H9 (cell line): ENCODE results near the gene ME3. TPM values are rescaled to one million over a fixed set of nuclear protein-coding genes. Genes with fewer than 3 reads are reported as not detected.

Source experiments
- DNase-seq: peaks from one replicate; pipeline ENCODE4 v3.0.0-alpha.2; 2017
- H2AFZ ChIP-seq: one replicate; pipeline ENCODE4 v1.6.1; 2013; ENCODE audit warnings: mild to moderate bottlenecking, low read length, control low read depth, moderate library complexity
- H2AK5ac ChIP-seq: 2 replicates; pipeline ENCODE4 v1.6.1; 2013; ENCODE audit warnings: low read length, control low read depth, mixed read lengths; ENCODE audit not compliant: insufficient read length
- H2BK120ac ChIP-seq: one replicate; pipeline ENCODE4 v1.6.1; 2013; ENCODE audit warnings: low read depth, mild to moderate bottlenecking, low read length, control low read depth, inconsistent platforms; ENCODE audit not compliant: poor library complexity, severe bottlenecking
- H2BK12ac ChIP-seq: 2 replicates; pipeline ENCODE4 v1.6.1; 2013; ENCODE audit warnings: low read length, control low read depth, mixed read lengths, low read depth; ENCODE audit not compliant: insufficient read length
- H2BK15ac ChIP-seq: 2 replicates; pipeline ENCODE4 v1.6.1; 2013; ENCODE audit warnings: low read depth, low read length, control low read depth
- H2BK20ac ChIP-seq: one replicate; pipeline ENCODE4 v1.6.1; 2013; ENCODE audit warnings: low read depth, mild to moderate bottlenecking, low read length, control low read depth, inconsistent platforms; ENCODE audit not compliant: poor library complexity, severe bottlenecking
- H2BK5ac ChIP-seq: 2 replicates; pipeline ENCODE4 v1.6.1; 2013; ENCODE audit warnings: low read length, control low read depth, mixed read lengths; ENCODE audit not compliant: insufficient read length
- H3K14ac ChIP-seq: 2 replicates; pipeline ENCODE4 v1.6.1; 2013; ENCODE audit warnings: low read length, control low read depth; ENCODE audit not compliant: insufficient read depth
- H3K18ac ChIP-seq: 2 replicates; pipeline ENCODE4 v1.6.1; 2013; ENCODE audit warnings: low read depth, mild to moderate bottlenecking, mixed read lengths, low read length, control low read depth; ENCODE audit not compliant: insufficient read length
- H3K23ac ChIP-seq: 2 replicates; pipeline ENCODE4 v1.6.1; 2013; ENCODE audit warnings: low read length, control low read depth, mixed read lengths, low read depth; ENCODE audit not compliant: insufficient read length
- H3K23me2 ChIP-seq: 2 replicates; pipeline ENCODE4 v1.6.1; 2013; ENCODE audit warnings: low read depth, mild to moderate bottlenecking, mixed read lengths, low read length, control low read depth; ENCODE audit not compliant: insufficient read length, poor library complexity, severe bottlenecking
- H3K27ac ChIP-seq: 2 replicates; pipeline ENCODE4 v1.5.1; 2013; ENCODE audit warnings: low read length, control low read depth, mixed read lengths, low read depth; ENCODE audit not compliant: insufficient read length
- H3K27me3 ChIP-seq: 2 replicates; pipeline ENCODE4 v1.6.1; 2013; ENCODE audit warnings: low read length, control low read depth, inconsistent platforms; ENCODE audit not compliant: insufficient read depth
- H3K4ac ChIP-seq: 2 replicates; pipeline ENCODE4 v1.6.1; 2013; ENCODE audit warnings: low read depth, mild to moderate bottlenecking, control low read depth, inconsistent platforms, low read length, moderate library complexity
- H3K4me1 ChIP-seq: 2 replicates; pipeline ENCODE4 v1.6.1; 2013; ENCODE audit warnings: low read length, control low read depth, inconsistent platforms; ENCODE audit not compliant: insufficient read depth
- H3K4me2 ChIP-seq: 2 replicates; pipeline ENCODE4 v1.6.1; 2013; ENCODE audit warnings: low read length, control low read depth, mixed read lengths; ENCODE audit not compliant: insufficient read length, insufficient read depth
- H3K56ac ChIP-seq: 2 replicates; pipeline ENCODE4 v1.6.1; 2013; ENCODE audit warnings: low read depth, mild to moderate bottlenecking, mixed read lengths, low read length, control low read depth; ENCODE audit not compliant: insufficient read length
- H3K79me1 ChIP-seq: 2 replicates; pipeline ENCODE4 v1.6.1; 2013; ENCODE audit warnings: low read depth, mild to moderate bottlenecking, moderate library complexity, low read length, control low read depth, inconsistent platforms; ENCODE audit not compliant: insufficient read depth, poor library complexity, severe bottlenecking
- H3K79me2 ChIP-seq: 2 replicates; pipeline ENCODE4 v1.6.1; 2013; ENCODE audit warnings: low read length, control low read depth, inconsistent platforms; ENCODE audit not compliant: insufficient read depth
- H3K9ac ChIP-seq: 2 replicates; pipeline ENCODE4 v1.6.1; 2013; ENCODE audit warnings: low read length, control low read depth, mixed read lengths; ENCODE audit not compliant: insufficient read length; ENCODE audit errors: extremely low read depth
- H3K9me3 ChIP-seq: one replicate; pipeline ENCODE4 v1.6.1; 2013; ENCODE audit warnings: low read depth, low read length, inconsistent platforms; ENCODE audit not compliant: control insufficient read depth
- H3T11ph ChIP-seq: one replicate; pipeline ENCODE4 v1.6.1; 2013; ENCODE audit warnings: mild to moderate bottlenecking, low read length, control low read depth, inconsistent platforms
- H4K20me1 ChIP-seq: one replicate; pipeline ENCODE4 v1.6.1; 2013; ENCODE audit not compliant: control insufficient read depth, insufficient read length, insufficient read depth
- H4K5ac ChIP-seq: 2 replicates; pipeline ENCODE4 v1.6.1; 2013; ENCODE audit warnings: low read depth, mild to moderate bottlenecking, mixed read lengths, low read length, control low read depth; ENCODE audit not compliant: insufficient read length
- H4K8ac ChIP-seq: replicated peaks from 2 replicates; pipeline ENCODE4 v1.6.1; 2013; ENCODE audit warnings: low read length, control low read depth, mixed read lengths, low read depth; ENCODE audit not compliant: insufficient read length
- H4K91ac ChIP-seq: 2 replicates; pipeline ENCODE4 v1.6.1; 2013; ENCODE audit warnings: low read depth, mild to moderate bottlenecking, moderate library complexity, mixed read lengths, low read length, control low read depth; ENCODE audit not compliant: insufficient read length
- H3K27ac Mint-ChIP-seq, 3 experiments: 2 replicates in 2 of 3; 3 replicates in 1 of 3; pipeline ENCODE4 v1.8.0; 2020 to 2021; ENCODE audit warnings: mixed read lengths in 3 of 3, mild to moderate bottlenecking in 1 of 3, moderate library complexity in 1 of 3
- H3K27me3 Mint-ChIP-seq: 2 replicates; pipeline ENCODE4 v1.8.0; 2021; ENCODE audit warnings: low read depth, mild to moderate bottlenecking, moderate library complexity, mixed read lengths
- H3K36me3 Mint-ChIP-seq, 3 experiments: 2 replicates in 2 of 3; 3 replicates in 1 of 3; pipeline ENCODE4 v1.8.0; 2020 to 2021; ENCODE audit warnings: low read depth in 3 of 3, mixed read lengths in 3 of 3; ENCODE audit not compliant: insufficient read depth in 1 of 3
- H3K4me1 Mint-ChIP-seq, 2 experiments: 2 replicates each; pipeline ENCODE4 v1.8.0; 2020; ENCODE audit warnings: mixed read lengths in 2 of 2
- H3K4me3 Mint-ChIP-seq, 2 experiments: 2 replicates in 1 of 2; 3 replicates in 1 of 2; pipeline ENCODE4 v1.8.0; 2020 to 2021; ENCODE audit warnings: mild to moderate bottlenecking in 2 of 2, mixed read lengths in 2 of 2, moderate library complexity in 1 of 2
- H3K9me3 Mint-ChIP-seq, 2 experiments: 2 replicates in 1 of 2; 3 replicates in 1 of 2; pipeline ENCODE4 v1.8.0; 2020; ENCODE audit warnings: mild to moderate bottlenecking in 2 of 2, mixed read lengths in 2 of 2, moderate library complexity in 1 of 2
- CTCF ChIP-seq: fragments of 200-600 bp; sonication (generic); conservative IDR thresholded peaks from 3 replicates; pipeline ENCODE4 v1.8.0; 2021; ENCODE audit warnings: antibody characterized with exemption, mild to moderate bottlenecking
- WGBS: extraction: QIAGEN DNeasy Blood & Tissue Kit; methylation state at CpG from one replicate; pipeline ENCODE4 v1.1.7; 2013; ENCODE audit warnings: missing lambda C conversion rate, low lambda C conversion rate, mixed read lengths; ENCODE audit not compliant: insufficient read length; ENCODE audit errors: extremely low coverage; 5-methylcytosine and 5-hydroxymethylcytosine counted together
- total RNA-seq: library from RNA; stranded (reverse); gene quantifications from 2 replicates; pipeline ENCODE4 v1.2.1, GENCODE V29; 2021

Gene ME3
- total RNA-seq, 1 experiment from 2014 or later, result 2.8 TPM

- no peak for TF ChIP-seq CTCF
- Mint-ChIP-seq H3K4me1 (peaks cover 1% of the 10 kb centered on the region in 2 experiments), H3K27ac (no peak overlapping the region), H3K4me3 (no peak overlapping the region), H3K9me3 (no peaks in the 10 kb centered on the region; a peak in 1 of 5 replicates), H3K36me3 (no peaks in the 10 kb centered on the region), H3K27me3 (no peaks in the 10 kb centered on the region)
- Histone ChIP-seq H3T11ph (no peak overlapping the region), H3K23ac (no peak overlapping the region), H4K8ac (no peak overlapping the region), H3K4me1 (no peaks in the 10 kb centered on the region), H3K14ac (no peak overlapping the region), H2AFZ (no peak overlapping the region), H2BK5ac (no peak overlapping the region), H2BK120ac (no peak overlapping the region), H3K79me2 (no peaks in the 10 kb centered on the region), H2BK20ac (no peak overlapping the region), H2BK12ac (no peak overlapping the region), H3K18ac (no peak overlapping the region), H3K27ac (no peak overlapping the region), H4K91ac (no peak overlapping the region), H3K4me2 (no peak overlapping the region), H3K9me3 (no peaks in the 10 kb centered on the region), H3K79me1 (no peaks in the 10 kb centered on the region), H3K27me3 (no peaks in the 10 kb centered on the region), H3K4ac (no peak overlapping the region), H3K23me2 (no peaks in the 10 kb centered on the region), H3K56ac (no peak overlapping the region), H2AK5ac (no peak overlapping the region), H4K20me1 (no peaks in the 10 kb centered on the region), H2BK15ac (no peak overlapping the region), H3K9ac (no peak overlapping the region), H4K5ac (no peak overlapping the region)
- WGBS, result no CpG with 5 or more reads among the region's 4 CpGs
- no peak for DNase-seq
Observed at GRCh38 chr11:86553265-86553664, 119.2 kb downstream of the ME3 start.
